GM12892 (cell line): ENCODE data around the gene DHRS3.

Experiments
- POLR2A ChIP-seq: IDR thresholded peaks from 2 replicates; pipeline ENCODE4 v1.6.1; 2011; ENCODE audit warnings: low read depth, low read length, control low read depth
- POLR2AphosphoS5 ChIP-seq: IDR thresholded peaks from 2 replicates; pipeline ENCODE4 v1.6.1; 2011; ENCODE audit warnings: low read depth, low read length, control low read depth
- TAF1 ChIP-seq: IDR thresholded peaks from 2 replicates; pipeline ENCODE4 v1.6.1; 2011; ENCODE audit warnings: low read depth, mild to moderate bottlenecking, control low read depth, low read length, borderline replicate concordance

GRCh38 chr1:12608311-12608957, 9.6 kb downstream of the DHRS3 start:
- no peak for TF ChIP-seq POLR2AphosphoS5
- no peak for TF ChIP-seq POLR2A
- no peak for TF ChIP-seq TAF1
